Subcutaneous abdominal adipose tissue (tissue), 5 donors: ENCODE measurements around the gene C17orf50.

Source experiments
- H3K27ac ChIP-seq: one replicate; pipeline ENCODE4 v1.7.0; 2013; ENCODE audit warnings: low read depth, mild to moderate bottlenecking, inconsistent platforms, low read length, moderate library complexity
- H3K27me3 ChIP-seq, 5 donors: one replicate each; pipeline ENCODE4 v1.7.0; 2013; ENCODE audit warnings: low read length in 5 of 5, inconsistent platforms in 1 of 5; ENCODE audit not compliant: control insufficient read depth in 5 of 5, insufficient read depth in 4 of 5
- H3K36me3 ChIP-seq, 5 donors: one replicate each; pipeline ENCODE4 v1.7.0; 2013; ENCODE audit warnings: low read length in 5 of 5; ENCODE audit not compliant: control insufficient read depth in 5 of 5, insufficient read depth in 5 of 5
- H3K4me1 ChIP-seq, 5 donors: one replicate each; pipeline ENCODE4 v1.7.0; 2013; ENCODE audit warnings: low read length in 5 of 5, mild to moderate bottlenecking in 3 of 5, moderate library complexity in 1 of 5; ENCODE audit not compliant: control insufficient read depth in 5 of 5, insufficient read depth in 5 of 5
- H3K4me3 ChIP-seq, 5 donors: one replicate each; pipeline ENCODE4 v1.7.0; 2013; ENCODE audit warnings: low read length in 5 of 5, low read depth in 1 of 5
- H3K9ac ChIP-seq, 5 donors: one replicate each; pipeline ENCODE4 v1.7.0; 2013; ENCODE audit warnings: low read length in 5 of 5, mild to moderate bottlenecking in 4 of 5, moderate library complexity in 3 of 5
- H3K9me3 ChIP-seq, 5 donors: one replicate each; pipeline ENCODE4 v1.7.0; 2013; ENCODE audit warnings: low read length in 5 of 5; ENCODE audit not compliant: control insufficient read depth in 5 of 5
- donor health status: healthy.
- donor health status: healthy.
- donor health status: healthy.
- donor health status: healthy.
- donor health status: healthy.

C17orf50 gene

GRCh38 chr17:35775583-35775982 is 14.9 kb downstream of the C17orf50 start:
- H3K4me3 ChIP-seq, result no peak overlapping the region
- H3K27ac ChIP-seq, result peak overlapping the region; percentile 43
- H3K27me3 ChIP-seq, result no peaks in the 10 kb centered on the region
- H3K36me3 ChIP-seq, result peaks cover 2 to 8% (median 3%) of the 10 kb centered on the region in 5 donors
- peak overlapping the region in 1 of 5 donors; percentile 31 for H3K9ac ChIP-seq
- H3K4me1 ChIP-seq, result peaks cover 11 to 60% (median 54%) of the 10 kb centered on the region in 5 donors
- no peaks in the 10 kb centered on the region for H3K9me3 ChIP-seq

- Histone ChIP-seq H3K27me3 (no peaks in the 10 kb centered on the region), H3K4me3 (no peak overlapping the region), H3K27ac (peak overlapping the region; percentile 62), H3K9me3 (no peaks in the 10 kb centered on the region), H3K4me1 (peaks cover 13 to 60% (median 50%) of the 10 kb centered on the region in 5 donors), H3K36me3 (peaks cover 2 to 8% (median 3%) of the 10 kb centered on the region in 5 donors), H3K9ac (peak overlapping the region in 1 of 5 donors; percentile 15)
Observed at GRCh38 chr17:35778641-35779196, 18.0 kb downstream of the C17orf50 start.

GRCh38 chr17:35780950-35781349 is 20.3 kb downstream of the C17orf50 start:
- Histone ChIP-seq H3K36me3 (peaks cover 2 to 8% (median 3%) of the 10 kb centered on the region in 5 donors), H3K9ac (no peak overlapping the region), H3K9me3 (no peaks in the 10 kb centered on the region), H3K4me1 (peaks cover 5 to 53% (median 44%) of the 10 kb centered on the region in 5 donors), H3K4me3 (no peak overlapping the region), H3K27ac (no peak overlapping the region), H3K27me3 (no peaks in the 10 kb centered on the region)

GRCh38 chr17:35784895-35785294 is 24.2 kb downstream of the C17orf50 start:
- H3K36me3 ChIP-seq, result no peaks in the 10 kb centered on the region
- H3K4me1 ChIP-seq, result peaks cover 14 to 55% (median 51%) of the 10 kb centered on the region in 5 donors
- H3K27ac ChIP-seq, result peak overlapping the region; percentile 73
- no peak overlapping the region for H3K4me3 ChIP-seq
- peak overlapping the region in 1 of 5 donors; percentile 38 for H3K9ac ChIP-seq
- no peaks in the 10 kb centered on the region for H3K9me3 ChIP-seq
- no peaks in the 10 kb centered on the region for H3K27me3 ChIP-seq

- no peak overlapping the region for H3K4me3 ChIP-seq
- peaks cover 14 to 63% (median 51%) of the 10 kb centered on the region in 5 donors for H3K4me1 ChIP-seq
- peaks cover 0 to 3% (median 0%) of the 10 kb centered on the region in 5 donors for H3K9me3 ChIP-seq
- H3K36me3 ChIP-seq, result no peaks in the 10 kb centered on the region
- H3K9ac ChIP-seq, result peak overlapping the region in 2 of 5 donors; percentile 35 to 52
- H3K27ac ChIP-seq, result peak overlapping the region; percentile 67
- H3K27me3 ChIP-seq, result no peaks in the 10 kb centered on the region
Observed at GRCh38 chr17:35786941-35787432, 26.3 kb downstream of the C17orf50 start.

- Histone ChIP-seq H3K27me3 (no peaks in the 10 kb centered on the region), H3K36me3 (no peaks in the 10 kb centered on the region), H3K4me1 (peaks cover 13 to 71% (median 57%) of the 10 kb centered on the region in 5 donors), H3K9me3 (peaks cover 0 to 7% (median 0%) of the 10 kb centered on the region in 5 donors), H3K9ac (peak overlapping the region in 2 of 5 donors; percentile 35 to 61), H3K27ac (peak overlapping the region; percentile 67), H3K4me3 (peak overlapping the region in 1 of 5 donors; percentile 39)
Observed at GRCh38 chr17:35788477-35789368, 28.0 kb downstream of the C17orf50 start.

GRCh38 chr17:35790841-35791240 is 30.2 kb downstream of the C17orf50 start:
- peaks cover 0 to 7% (median 0%) of the 10 kb centered on the region in 5 donors for H3K9me3 ChIP-seq
- H3K4me1 ChIP-seq, result peaks cover 12 to 75% (median 64%) of the 10 kb centered on the region in 5 donors
- no peaks in the 10 kb centered on the region for H3K36me3 ChIP-seq
- H3K4me3 ChIP-seq, result no peak overlapping the region
- peaks cover 0 to 2% (median 0%) of the 10 kb centered on the region in 5 donors for H3K27me3 ChIP-seq
- H3K9ac ChIP-seq, result no peak overlapping the region
- no peak overlapping the region for H3K27ac ChIP-seq

GRCh38 chr17:35791681-35792350 is 31.1 kb downstream of the C17orf50 start:
- peaks cover 0 to 7% (median 0%) of the 10 kb centered on the region in 5 donors for H3K9me3 ChIP-seq
- H3K4me3 ChIP-seq, result no peak overlapping the region
- H3K27ac ChIP-seq, result no peak overlapping the region
- peaks cover 13 to 78% (median 61%) of the 10 kb centered on the region in 5 donors for H3K4me1 ChIP-seq
- H3K36me3 ChIP-seq, result no peaks in the 10 kb centered on the region
- no peak overlapping the region for H3K9ac ChIP-seq
- peaks cover 0 to 2% (median 0%) of the 10 kb centered on the region in 5 donors for H3K27me3 ChIP-seq

- Histone ChIP-seq H3K36me3 (no peaks in the 10 kb centered on the region), H3K9ac (no peak overlapping the region), H3K9me3 (peaks cover 0 to 7% (median 0%) of the 10 kb centered on the region in 5 donors), H3K4me1 (peaks cover 11 to 64% (median 48%) of the 10 kb centered on the region in 5 donors), H3K27ac (no peak overlapping the region), H3K4me3 (peak overlapping the region in 4 of 5 donors; percentile 0 to 31 (median 16)), H3K27me3 (peaks cover 0 to 2% (median 0%) of the 10 kb centered on the region in 5 donors)
Observed at GRCh38 chr17:35793257-35793656, 32.6 kb downstream of the C17orf50 start.
